Vagina (tissue), 2 donors: ENCODE data around the gene MMP24OS. TPM values are rescaled to one million over a fixed set of nuclear protein-coding genes. Genes with fewer than 3 reads are reported as not detected.

Source experiments
- DNase-seq, 2 donors: peaks; one replicate each; pipeline ENCODE4 v3.0.0-alpha.2; 2017; ENCODE audit errors: extremely low spot score in 2 of 2
- H3K27ac ChIP-seq: fragments of 200-600 bp; sonication (generic); one replicate; pipeline ENCODE4 v1.5.1; 2019
- H3K27me3 ChIP-seq: fragments of 200-600 bp; sonication (generic); one replicate; pipeline ENCODE4 v1.5.1; 2019
- H3K36me3 ChIP-seq, 2 donors: fragments of 200-600 bp; sonication (generic); one replicate each; pipeline ENCODE4 v1.5.1; 2017 to 2019
- H3K4me1 ChIP-seq: fragments of 200-600 bp; sonication (generic); one replicate; pipeline ENCODE4 v1.5.1; 2019
- H3K4me3 ChIP-seq, 2 donors: fragments of 200-600 bp; sonication (generic); 1 replicate in 1 of 2; 2 replicates in 1 of 2; pipeline ENCODE4 v1.5.1; 2016 to 2019
- H3K9me3 ChIP-seq: fragments of 200-600 bp; sonication (generic); one replicate; pipeline ENCODE4 v1.5.1; 2019
- POLR2A ChIP-seq, 2 donors: fragments of 450-650 bp; IDR thresholded peaks; one replicate each; pipeline ENCODE4 v1.6.1; 2017; ENCODE audit warnings: antibody characterized with exemption in 2 of 2, mild to moderate bottlenecking in 2 of 2, moderate library complexity in 2 of 2
- POLR2AphosphoS5 ChIP-seq, 2 donors: sonication (generic); formaldehyde crosslinking; IDR thresholded peaks; one replicate each; pipeline ENCODE4 v1.9.0; 2017; ENCODE audit warnings: antibody characterized with exemption in 2 of 2, mild to moderate bottlenecking in 2 of 2, low read depth in 1 of 2; ENCODE audit not compliant: insufficient read depth in 1 of 2
- intact Hi-C: fragments of 100-400 bp; cut with DNase I; formaldehyde crosslinking; loops from one replicate; pipeline ENCODE4 v1.15.1; 2023
- total RNA-seq: library from RNA; depleted of rRNA; stranded (reverse); fragments of >200 nt; gene quantifications from one replicate; pipeline ENCODE4 v1.2.3, GENCODE V29; 2016
- TF ChIP-seq, protein P1 (sequence below), 3 experiments: fragments of 450-650 bp in 2 of 3; fragments of 200-600 bp in 1 of 3; sonication (generic) in 1 of 3; IDR thresholded peaks; one replicate each; pipeline ENCODE4 v1.5.1; 2017 to 2019; ENCODE audit warnings: antibody characterized with exemption in 3 of 3, mild to moderate bottlenecking in 2 of 3, moderate library complexity in 2 of 3

Gene MMP24OS
- total RNA-seq, 1 donor from 2014 or later = 36.8 TPM

DNA sequence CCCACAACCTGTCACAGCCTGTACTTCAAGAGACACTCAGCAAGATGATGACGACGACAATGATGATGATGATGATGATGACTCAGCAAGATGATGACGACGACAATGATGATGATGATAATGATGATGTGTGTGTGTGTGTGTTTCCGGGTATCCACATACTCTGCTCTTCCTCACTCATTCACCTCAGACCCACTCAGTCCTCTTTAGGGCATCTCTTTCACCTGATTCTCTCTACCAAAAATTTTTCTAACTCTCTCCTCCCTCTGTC lies 7.8 kb upstream of the MMP24OS start:
- Histone ChIP-seq H3K27me3 (no peaks in the 10 kb centered on the region), H3K4me1 (peaks cover 29% of the 10 kb centered on the region), H3K27ac (no peak overlapping the region), H3K36me3 (peaks cover 0 to 3% of the 10 kb centered on the region in 2 donors), H3K4me3 (no peak overlapping the region), H3K9me3 (no peaks in the 10 kb centered on the region)
- intact Hi-C loops = no loop called here
- no peak for DNase-seq
- TF ChIP-seq POLR2A (IDR thresholded peaks at IDR 0.05) (no peak), POLR2AphosphoS5 (IDR thresholded peaks at IDR 0.05; ENCODE audit: insufficient read depth in 1 of 2, low read depth in 1 of 2) (no peak)
- TF ChIP-seq, protein P1, sequence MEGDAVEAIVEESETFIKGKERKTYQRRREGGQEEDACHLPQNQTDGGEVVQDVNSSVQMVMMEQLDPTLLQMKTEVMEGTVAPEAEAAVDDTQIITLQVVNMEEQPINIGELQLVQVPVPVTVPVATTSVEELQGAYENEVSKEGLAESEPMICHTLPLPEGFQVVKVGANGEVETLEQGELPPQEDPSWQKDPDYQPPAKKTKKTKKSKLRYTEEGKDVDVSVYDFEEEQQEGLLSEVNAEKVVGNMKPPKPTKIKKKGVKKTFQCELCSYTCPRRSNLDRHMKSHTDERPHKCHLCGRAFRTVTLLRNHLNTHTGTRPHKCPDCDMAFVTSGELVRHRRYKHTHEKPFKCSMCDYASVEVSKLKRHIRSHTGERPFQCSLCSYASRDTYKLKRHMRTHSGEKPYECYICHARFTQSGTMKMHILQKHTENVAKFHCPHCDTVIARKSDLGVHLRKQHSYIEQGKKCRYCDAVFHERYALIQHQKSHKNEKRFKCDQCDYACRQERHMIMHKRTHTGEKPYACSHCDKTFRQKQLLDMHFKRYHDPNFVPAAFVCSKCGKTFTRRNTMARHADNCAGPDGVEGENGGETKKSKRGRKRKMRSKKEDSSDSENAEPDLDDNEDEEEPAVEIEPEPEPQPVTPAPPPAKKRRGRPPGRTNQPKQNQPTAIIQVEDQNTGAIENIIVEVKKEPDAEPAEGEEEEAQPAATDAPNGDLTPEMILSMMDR (IDR thresholded peaks at IDR 0.05) = no peak

GRCh38 chr20:35284992-35285805 lies 7.3 kb upstream of the MMP24OS start:
- Histone ChIP-seq H3K9me3 (no peaks in the 10 kb centered on the region), H3K4me1 (peaks cover 35% of the 10 kb centered on the region), H3K36me3 (peaks cover 0 to 7% of the 10 kb centered on the region in 2 donors), H3K4me3 (peak overlapping the region; percentile 69 to 76), H3K27me3 (no peaks in the 10 kb centered on the region), H3K27ac (peak overlapping the region; percentile 81)
- DNase-seq = no peak
- TF ChIP-seq POLR2AphosphoS5 (IDR thresholded peaks at IDR 0.05; ENCODE audit: insufficient read depth in 1 of 2, low read depth in 1 of 2) = peak in 1 of 2 donors; percentile 20
- TF ChIP-seq POLR2A (IDR thresholded peaks at IDR 0.05) = no peak
- intact Hi-C loops = no loop called here

- H3K4me1 ChIP-seq = peaks cover 40% of the 10 kb centered on the region
- intact Hi-C loops = no loop called here
- H3K9me3 ChIP-seq = no peaks in the 10 kb centered on the region
- peaks cover 0 to 14% of the 10 kb centered on the region in 2 donors for H3K36me3 ChIP-seq
- DNase-seq = no peak
- peak within 1 kb of the TSS; percentile 69 to 76 for H3K4me3 ChIP-seq
- TF ChIP-seq POLR2AphosphoS5 (IDR thresholded peaks at IDR 0.05; ENCODE audit: insufficient read depth in 1 of 2, low read depth in 1 of 2) (peak; percentile 13 to 56), POLR2A (IDR thresholded peaks at IDR 0.05) (no peak)
- TF ChIP-seq, protein P1 (IDR thresholded peaks at IDR 0.05) = no peak
- H3K27me3 ChIP-seq = no peaks in the 10 kb centered on the region
- H3K27ac ChIP-seq = peak within 1 kb of the TSS; percentile 81
Observed at GRCh38 chr20:35284267-35284991, 6.5 kb upstream of the MMP24OS start, which contains the start of gene EIF6. Gene EIF6 (minus strand): TSS chr20:35284772. CDS start chr20:35284487, 285 bp downstream.

GRCh38 chr20:35283441-35284266 lies 5.7 kb upstream of the MMP24OS start:
- TF ChIP-seq POLR2AphosphoS5 (IDR thresholded peaks at IDR 0.05; ENCODE audit: insufficient read depth in 1 of 2, low read depth in 1 of 2) = peak in 1 of 2 donors; percentile 18
- TF ChIP-seq, protein P1 (IDR thresholded peaks at IDR 0.05) = no peak
- peaks cover 43% of the 10 kb centered on the region for H3K4me1 ChIP-seq
- H3K9me3 ChIP-seq = no peaks in the 10 kb centered on the region
- no peaks in the 10 kb centered on the region for H3K27me3 ChIP-seq
- H3K27ac ChIP-seq = peak overlapping the region; percentile 81
- intact Hi-C loops = no loop called here
- peak overlapping the region; percentile 69 to 76 for H3K4me3 ChIP-seq
- DNase-seq = no peak
- peaks cover 0 to 22% of the 10 kb centered on the region in 2 donors for H3K36me3 ChIP-seq

DNA sequence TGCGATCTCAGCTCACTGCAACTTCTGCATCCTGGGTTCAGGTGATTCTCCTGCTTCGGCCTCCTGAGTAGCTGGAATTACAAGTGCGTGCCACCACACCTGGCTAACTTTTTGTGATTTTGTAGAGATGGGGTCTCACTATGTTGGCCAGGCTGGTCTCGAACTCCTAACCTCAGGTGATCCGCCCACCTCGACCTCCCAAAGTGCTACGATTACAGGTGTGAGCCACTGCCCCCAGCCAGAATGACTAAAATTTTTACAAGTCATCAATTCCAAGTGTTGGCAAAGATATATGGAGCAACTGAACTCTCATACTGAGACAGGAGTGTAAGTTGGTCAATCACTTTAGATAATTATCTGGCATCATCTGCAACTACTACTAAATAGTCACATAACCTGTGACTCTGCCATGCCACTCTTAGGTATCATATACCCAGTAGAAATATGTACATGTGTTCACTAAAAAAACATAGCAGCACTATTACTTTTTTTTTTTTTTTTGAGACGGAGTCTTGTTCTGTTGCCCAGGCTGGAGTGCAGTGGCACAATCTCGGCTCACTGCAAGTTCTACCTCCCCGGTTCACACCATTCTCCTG lies 3.7 kb upstream of the MMP24OS start:
- Histone ChIP-seq H3K9me3 (no peaks in the 10 kb centered on the region), H3K27me3 (no peaks in the 10 kb centered on the region), H3K4me3 (no peak overlapping the region), H3K27ac (no peak overlapping the region), H3K4me1 (peaks cover 56% of the 10 kb centered on the region), H3K36me3 (peaks cover 0 to 23% of the 10 kb centered on the region in 2 donors)
- TF ChIP-seq, protein P1 (IDR thresholded peaks at IDR 0.05) = no peak
- TF ChIP-seq POLR2A (IDR thresholded peaks at IDR 0.05) = no peak
- no peak for TF ChIP-seq POLR2AphosphoS5 (IDR thresholded peaks at IDR 0.05; ENCODE audit: insufficient read depth in 1 of 2, low read depth in 1 of 2)
- no peak for DNase-seq
- intact Hi-C loops = no loop called here
